Stimulated activated CD8-positive, alpha-beta memory T cell treated with anti-CD3 and anti-CD28 coated beads, Interleukin-7, amount 100 ng/mL, for 24 hours (primary cell): ENCODE results near the gene C14orf180.

Experiments used
- DNase-seq: peaks from one replicate; pipeline ENCODE4 v3.0.0-alpha.2; 2020; ENCODE audit warnings: low read depth

Gene C14orf180

DNA sequence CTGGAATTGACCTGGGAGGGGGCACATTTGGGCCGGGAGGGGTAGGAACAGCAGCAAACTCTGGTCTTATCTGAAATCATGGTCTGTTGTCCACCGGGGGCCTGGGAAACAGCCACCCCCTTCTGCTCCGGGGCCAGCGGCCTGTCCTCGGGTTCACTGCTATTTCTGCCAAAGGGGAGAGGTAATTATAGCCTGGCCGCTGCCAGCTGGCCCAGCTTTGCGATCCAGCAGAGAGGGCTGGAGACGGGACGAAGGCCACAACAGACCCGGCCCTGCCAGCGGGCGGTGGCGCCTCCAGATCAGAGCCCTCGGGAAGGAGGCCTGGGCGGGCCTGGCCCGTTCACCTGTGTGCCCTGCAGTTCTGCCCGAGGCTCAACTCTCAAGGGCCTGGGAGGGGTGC, at the start of gene C14orf180:
Gene C14orf180 (plus strand): TSS at position 258 of the 400 bp plus-strand sequence. CDS start 6,667 bp downstream, outside the sequence.
- no peak for DNase-seq

DNA sequence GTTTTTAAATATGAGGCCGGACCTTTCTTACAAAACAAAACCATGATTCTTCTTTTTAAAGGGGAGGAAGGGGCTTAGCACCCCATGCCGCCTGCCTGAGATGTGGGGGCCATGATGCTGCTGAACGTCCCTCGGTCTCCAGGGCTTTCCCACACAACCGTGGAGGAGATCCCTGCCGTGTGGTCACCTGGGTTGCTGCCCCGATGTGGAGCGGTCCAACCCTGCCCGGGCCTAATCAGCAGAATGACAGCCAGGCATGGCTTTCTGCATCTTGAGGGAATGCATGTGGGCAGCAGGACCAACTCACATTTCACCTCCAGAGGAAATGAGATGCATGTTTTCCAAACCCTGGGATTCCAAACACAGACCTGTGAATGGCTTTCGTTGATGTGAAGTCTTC, 48.9 kb upstream of the C14orf180 start:
- no peak for DNase-seq

- DNase-seq, result no peak
Measured at GRCh38 chr14:104531421-104532190, 48.0 kb upstream of the C14orf180 start.

DNA sequence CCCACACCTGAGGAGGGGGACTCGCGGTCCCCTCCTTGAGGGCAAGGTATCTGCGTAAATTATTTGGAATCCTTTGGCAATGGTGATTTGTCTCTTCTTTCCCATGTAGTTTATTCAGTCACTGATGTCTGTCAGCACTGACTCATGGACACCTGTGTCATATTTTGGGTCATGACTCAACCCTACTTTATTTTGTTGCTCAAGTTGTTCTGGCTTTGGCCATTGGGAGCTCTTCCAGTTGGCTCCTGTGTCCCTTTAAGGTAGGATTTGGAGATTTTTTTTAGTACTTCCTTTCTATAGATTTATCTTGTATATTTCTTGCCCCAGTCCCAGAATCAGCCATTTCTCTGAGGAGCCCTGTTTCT, 47.4 kb upstream of the C14orf180 start:
- no peak for DNase-seq

GRCh38 chr14:104534036-104534435, 45.5 kb upstream of the C14orf180 start:
- no peak for DNase-seq

DNA sequence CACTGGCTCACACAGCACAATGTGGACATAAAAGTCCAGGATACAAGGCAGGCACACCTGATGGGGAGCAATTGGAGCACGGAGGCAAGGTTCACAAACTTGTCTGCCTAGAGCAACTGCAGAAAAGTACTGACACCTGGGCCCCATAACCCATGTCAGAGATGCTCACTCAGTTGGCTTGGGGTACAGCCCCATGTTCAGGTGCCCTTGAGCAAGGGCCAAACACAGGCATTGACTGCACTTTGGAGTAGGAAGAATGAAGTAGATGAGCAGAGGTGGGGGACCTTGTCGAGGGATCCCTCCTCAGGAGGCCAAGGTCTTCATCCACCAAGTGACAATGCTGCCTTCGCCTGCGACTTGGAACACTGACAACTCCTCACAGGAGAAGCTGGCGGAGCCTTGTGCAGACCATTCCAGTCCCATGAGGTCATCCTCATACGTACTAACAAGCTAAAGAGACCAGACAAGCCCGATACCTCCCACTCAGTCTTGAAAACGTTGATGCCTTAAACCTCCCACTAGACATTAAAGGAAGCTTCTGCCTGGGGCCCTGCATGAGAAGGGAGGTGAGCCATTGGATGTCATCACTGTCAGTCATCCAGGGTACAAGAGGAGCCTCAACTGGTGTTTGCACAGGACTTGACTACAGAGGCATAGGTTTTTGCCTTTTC, 42.5 kb upstream of the C14orf180 start:
- DNase-seq, result no peak

DNA sequence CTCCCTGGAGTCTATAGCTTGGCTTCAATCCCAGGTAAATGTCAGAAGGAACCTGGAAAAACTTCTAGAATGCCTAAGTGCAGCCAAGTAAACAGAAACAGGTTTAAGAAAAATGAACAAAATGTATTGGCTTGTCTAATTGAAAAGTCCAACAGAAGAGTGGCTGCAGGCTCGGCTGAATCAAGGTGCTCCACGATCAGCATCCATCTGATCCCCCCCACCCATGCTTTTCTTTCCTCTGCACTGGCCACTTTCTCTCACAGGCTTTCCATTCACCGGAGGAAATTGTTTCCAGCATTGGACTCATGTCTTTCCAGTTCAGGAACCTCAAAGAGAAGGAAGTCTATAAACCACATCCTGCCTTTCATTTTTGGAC, 42.0 kb upstream of the C14orf180 start:
- DNase-seq, result no peak

GRCh38 chr14:104541905-104542465, 37.6 kb upstream of the C14orf180 start:
- no peak for DNase-seq

DNA sequence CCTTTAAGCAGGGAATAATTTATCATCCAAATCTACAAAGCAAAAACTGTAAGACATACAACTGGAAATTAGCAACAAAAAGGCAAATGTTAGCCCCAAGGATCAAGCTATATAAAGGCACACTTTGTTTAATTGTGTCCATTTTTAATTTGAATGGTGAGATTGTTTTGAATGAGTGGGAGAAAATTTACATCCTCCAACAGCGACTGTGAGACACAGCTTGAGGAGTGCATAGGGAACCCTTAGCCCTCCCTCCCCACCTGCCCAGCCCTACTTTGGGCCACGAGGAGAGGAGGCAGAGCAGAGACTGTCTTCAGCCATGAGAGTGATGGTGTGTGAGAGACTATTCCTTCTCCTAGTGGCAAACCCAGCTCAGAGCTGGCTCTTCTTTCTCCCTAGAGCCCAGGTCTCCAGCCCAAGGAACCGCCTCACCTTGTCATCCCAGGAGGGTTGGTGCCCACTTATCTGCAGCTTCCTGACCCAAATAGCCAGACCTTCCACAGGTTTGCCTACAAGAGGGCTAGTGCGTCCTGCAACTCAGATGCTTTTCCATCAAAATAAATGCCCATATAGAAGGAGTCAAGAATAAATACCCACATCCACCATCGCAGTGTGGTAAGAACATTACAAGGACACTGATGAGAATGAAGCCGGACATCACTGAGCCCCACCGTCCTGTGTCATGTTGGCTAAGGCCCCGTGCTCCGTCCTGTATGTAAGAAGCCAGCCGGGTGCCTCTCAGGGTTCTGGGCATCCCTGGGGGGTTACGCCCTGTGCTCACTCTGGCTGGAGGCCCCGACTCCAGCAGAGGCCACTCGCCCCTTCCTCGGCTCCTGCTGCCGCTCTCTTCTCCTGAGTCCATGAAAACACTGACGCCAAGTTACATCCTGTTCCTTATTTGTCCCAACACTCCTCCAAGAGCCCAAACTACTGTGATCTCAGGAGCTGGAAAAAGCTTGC, 36.4 kb upstream of the C14orf180 start:
- no peak for DNase-seq

DNA sequence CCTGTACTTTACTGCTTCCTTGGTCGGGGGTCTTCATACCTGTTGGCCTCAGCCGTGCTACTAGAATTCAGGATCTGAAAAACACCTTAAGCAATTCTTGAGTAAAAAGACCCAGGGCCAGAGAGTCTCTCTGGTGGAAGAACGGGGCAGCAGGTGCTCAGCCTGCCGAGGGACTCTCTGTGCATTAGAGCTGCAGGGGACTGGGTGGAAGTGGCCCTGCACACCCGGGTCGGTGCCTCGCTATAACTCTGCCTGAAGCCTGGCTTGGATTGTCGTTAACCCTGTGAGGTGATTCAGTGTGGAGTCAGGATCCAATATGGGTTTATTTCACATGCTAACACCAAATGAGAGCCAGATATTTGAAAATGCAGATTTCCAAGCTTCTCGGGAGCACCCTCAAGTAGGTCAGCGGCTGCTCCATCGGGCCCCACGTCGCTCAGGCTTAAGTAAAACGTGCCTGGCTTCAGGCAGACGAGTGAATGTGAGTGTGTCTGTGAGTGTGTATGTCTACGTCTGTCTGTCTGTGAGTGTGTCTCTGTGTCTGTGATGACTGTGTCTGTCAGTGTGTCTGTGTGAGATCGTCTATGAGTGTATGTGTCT, 35.1 kb upstream of the C14orf180 start:
- no peak for DNase-seq

GRCh38 chr14:104545151-104545941, 34.2 kb upstream of the C14orf180 start:
- no peak for DNase-seq

GRCh38 chr14:104545942-104546501, 33.5 kb upstream of the C14orf180 start:
- DNase-seq, result no peak

- DNase-seq, result no peak
Measured at GRCh38 chr14:104546591-104547309, 32.8 kb upstream of the C14orf180 start.

- DNase-seq, result no peak
Measured at GRCh38 chr14:104547310-104547997, 32.1 kb upstream of the C14orf180 start.

DNA sequence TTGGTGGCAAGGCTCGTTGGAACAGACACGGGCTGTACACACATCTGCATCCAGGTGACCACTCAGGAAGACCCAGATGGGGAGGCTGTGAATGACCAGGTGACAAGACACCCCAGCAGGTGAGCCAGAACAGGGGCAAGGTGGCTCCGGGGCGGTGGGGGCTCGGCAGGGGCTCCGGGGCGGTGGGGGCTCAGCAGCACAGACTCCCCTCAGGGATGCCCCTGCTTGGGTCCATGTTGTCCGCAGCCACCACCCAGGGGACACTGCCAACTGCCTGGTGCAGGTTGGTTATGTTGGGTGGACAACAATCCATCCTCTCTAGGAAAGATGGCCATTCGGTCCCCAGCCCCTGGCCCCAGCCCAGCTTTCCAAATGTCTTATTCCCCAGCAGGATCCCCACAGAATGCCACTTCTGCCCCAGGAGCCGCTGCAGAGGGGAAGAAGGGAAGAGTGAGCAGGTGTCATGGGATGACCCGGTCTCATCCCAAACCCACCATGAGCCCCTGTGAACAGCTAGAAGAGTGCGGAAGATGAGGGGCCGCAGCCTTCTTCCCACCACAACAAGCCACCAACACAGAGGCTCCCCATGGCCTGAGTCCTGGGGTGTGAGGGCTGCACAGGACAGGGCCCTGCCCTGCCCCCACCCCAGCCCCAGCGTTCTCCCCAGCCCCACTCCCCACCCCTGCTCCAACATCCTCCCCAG, 31.4 kb upstream of the C14orf180 start:
- no peak for DNase-seq

- no peak for DNase-seq
Measured at GRCh38 chr14:104548802-104549535, 30.6 kb upstream of the C14orf180 start.

DNA sequence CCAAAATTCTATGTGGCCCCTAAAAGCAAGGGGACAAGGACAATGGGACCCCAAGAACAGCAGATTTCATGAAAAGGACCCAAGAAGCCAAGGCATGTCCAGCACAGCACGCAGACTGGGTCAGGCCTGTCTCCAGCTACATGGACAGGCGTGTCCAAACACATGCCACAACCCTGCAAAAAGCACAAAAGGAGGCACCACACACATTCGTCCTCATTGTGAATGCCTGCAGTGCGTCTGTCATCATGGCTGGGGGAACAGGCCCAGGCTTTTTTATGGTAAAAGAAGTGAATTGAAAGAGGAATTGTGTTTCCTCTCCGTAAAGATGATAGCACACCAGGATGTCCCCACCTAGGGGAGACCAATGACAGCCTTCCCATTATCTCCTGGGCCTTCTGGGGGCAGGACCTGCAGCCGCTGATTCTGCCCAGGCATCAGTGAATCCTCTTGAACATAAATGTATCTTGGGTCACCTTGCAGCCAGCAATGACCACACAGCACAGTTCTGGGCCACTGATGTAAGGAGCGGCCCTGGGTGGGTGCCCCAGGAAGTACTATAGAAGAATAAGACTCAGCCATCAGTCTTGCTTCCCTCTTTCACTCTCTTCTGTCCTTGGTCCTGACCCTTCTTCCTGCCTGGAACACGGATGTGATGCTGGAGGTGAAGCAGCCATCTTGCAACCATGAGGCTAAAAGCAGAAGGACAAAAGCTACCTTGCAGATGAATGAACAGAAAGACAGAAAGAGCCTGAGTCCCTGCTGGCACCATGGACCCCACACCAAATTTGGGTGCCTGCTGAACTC, 29.8 kb upstream of the C14orf180 start:
- no peak for DNase-seq
